Stimulated activated CD4-positive, alpha-beta T cell treated with anti-CD3 and anti-CD28 coated beads, Interleukin-2, amount 100 ng/mL, for 24 hours (primary cell): ENCODE measurements around the gene TCF7.

Experiments used
- DNase-seq, 2 donors: peaks; one replicate each; pipeline ENCODE4 v3.0.0-alpha.2; 2020

The TCF7 gene

DNA sequence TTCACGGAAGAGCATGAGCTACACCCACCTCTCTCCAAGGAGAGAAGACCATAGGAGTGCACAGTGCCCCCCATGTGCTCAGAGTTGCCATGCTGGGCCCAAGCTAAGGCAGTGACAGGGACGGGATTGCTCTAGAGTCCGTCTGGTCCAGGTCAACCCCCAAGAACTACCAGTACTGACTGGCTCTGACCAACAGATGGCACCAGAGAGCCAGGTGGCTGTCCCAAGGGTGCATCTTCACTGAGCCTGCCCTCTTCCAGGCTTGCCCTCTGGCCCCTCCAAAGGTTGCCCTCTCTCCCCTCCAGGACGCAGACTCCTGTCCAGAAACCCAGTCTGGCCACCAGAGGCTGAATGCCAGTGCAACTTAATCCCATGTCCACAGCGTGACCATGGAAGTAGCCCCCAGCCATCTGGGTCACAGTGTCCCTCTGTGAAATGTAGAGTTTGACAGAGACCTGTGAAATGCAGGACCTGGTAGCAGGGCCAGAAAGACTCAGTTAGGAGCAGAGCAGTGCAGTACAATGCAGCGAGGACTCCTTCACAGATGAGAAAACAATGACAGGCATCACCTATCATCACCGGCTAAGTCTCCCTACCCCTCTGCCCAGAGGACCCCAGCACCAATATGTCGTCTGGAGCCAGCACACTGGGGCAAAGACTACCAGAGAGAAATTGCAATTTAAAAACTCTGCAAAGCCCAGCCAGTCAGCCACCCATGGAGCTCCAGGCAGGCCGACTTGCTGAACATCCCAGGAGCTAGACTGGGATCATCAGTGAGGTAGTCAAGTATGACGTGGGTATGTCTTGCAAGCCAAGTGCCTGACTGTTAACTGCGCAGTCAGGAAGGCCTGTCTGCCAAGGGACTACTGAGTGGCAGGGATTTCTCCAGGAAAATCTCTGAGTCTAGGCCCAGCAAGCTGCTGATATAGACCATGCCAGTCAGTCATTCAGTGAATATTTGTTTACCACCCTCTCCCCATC lies 70.0 kb downstream of the TCF7 start:
- DNase-seq = peak; percentile 81 to 82

DNA sequence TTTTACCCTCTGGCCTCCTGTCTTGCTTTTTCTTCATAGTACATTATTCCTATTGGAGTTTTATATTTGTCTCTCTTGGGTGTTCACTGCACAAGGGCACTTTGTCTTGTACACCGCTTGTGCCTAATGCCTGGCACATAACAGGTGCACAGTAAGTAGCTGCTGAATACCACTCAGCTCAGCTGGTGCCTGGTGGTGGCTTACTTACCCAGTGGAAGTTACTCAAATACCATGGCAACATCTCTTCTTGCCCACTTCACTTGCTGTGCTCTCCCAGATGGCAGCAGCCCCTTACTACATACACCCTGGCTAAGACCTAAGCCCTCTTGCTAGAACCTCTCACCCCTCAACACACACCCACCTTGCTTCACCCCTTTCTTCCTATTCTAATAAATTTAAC lies 73.6 kb downstream of the TCF7 start:
- no peak for DNase-seq

DNA sequence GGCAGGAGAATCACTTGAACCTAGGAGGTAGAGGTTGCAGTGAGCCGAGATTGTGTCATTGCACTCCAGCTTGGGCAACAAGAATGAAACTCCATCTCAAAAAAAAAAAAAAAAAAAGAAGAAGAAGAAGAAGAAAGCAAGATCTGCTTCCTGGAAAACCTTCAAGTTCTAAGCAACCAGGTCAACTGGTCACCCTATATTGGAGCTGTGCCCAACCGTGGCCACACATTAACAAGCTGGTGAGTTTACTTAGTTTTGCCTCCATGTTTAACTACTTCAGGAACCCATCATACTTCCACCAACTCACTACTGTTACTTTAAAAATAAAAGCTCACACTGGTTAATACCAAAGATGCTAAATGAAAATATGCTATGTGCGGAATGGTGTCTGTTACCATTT lies 74.5 kb downstream of the TCF7 start:
- no peak for DNase-seq

DNA sequence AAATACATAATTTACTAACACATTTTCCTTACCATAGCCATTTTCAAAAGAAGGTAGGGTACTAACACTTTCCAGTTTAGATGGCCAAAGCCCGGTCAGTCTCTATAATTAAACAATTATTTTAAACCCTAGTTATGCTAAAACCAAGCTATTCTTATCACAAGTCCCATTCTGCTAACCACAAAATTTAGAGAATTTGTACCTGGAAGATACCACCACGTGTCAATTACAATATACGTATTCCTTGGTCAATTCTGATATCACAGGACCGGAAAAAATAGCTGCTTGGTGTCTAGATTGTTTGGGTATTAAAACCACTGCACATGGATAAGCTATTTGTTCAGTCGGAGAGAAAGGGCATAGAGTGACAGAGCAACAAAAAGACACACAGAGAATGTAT lies 81.2 kb downstream of the TCF7 start:
- no peak for DNase-seq
